Ectodermal cell (in vitro differentiated cells): ENCODE data around the gene SPTLC1.

Experiments
- H3K27ac ChIP-seq: 2 replicates; pipeline ENCODE4 v1.7.0; 2013; ENCODE audit warnings: mild to moderate bottlenecking, low read depth, low read length; ENCODE audit not compliant: insufficient read depth, poor library complexity, severe bottlenecking
- H3K27me3 ChIP-seq: 2 replicates; pipeline ENCODE4 v1.7.0; 2013; ENCODE audit warnings: mild to moderate bottlenecking, low read length; ENCODE audit not compliant: insufficient read depth, control insufficient read depth, poor library complexity, severe bottlenecking
- H3K36me3 ChIP-seq: one replicate; pipeline ENCODE4 v1.7.0; 2013; ENCODE audit warnings: low read length; ENCODE audit not compliant: control insufficient read depth, insufficient read depth
- H3K4me1 ChIP-seq: one replicate; pipeline ENCODE4 v1.7.0; 2013; ENCODE audit warnings: low read length; ENCODE audit not compliant: control insufficient read depth, insufficient read depth
- H3K4me3 ChIP-seq: 2 replicates; pipeline ENCODE4 v1.7.0; 2013; ENCODE audit warnings: low read depth, low read length, control low read depth; ENCODE audit not compliant: insufficient read depth
- H3K9me3 ChIP-seq: 2 replicates; pipeline ENCODE4 v1.7.0; 2013; ENCODE audit warnings: mild to moderate bottlenecking, low read length, moderate library complexity; ENCODE audit not compliant: control insufficient read depth
- WGBS, 2 experiments: methylation state at CpG; one replicate each; pipeline ENCODE4 v1.1.7; 2013; ENCODE audit warnings: missing lambda C conversion rate in 2 of 2; 5-methylcytosine and 5-hydroxymethylcytosine counted together

SPTLC1 gene

DNA sequence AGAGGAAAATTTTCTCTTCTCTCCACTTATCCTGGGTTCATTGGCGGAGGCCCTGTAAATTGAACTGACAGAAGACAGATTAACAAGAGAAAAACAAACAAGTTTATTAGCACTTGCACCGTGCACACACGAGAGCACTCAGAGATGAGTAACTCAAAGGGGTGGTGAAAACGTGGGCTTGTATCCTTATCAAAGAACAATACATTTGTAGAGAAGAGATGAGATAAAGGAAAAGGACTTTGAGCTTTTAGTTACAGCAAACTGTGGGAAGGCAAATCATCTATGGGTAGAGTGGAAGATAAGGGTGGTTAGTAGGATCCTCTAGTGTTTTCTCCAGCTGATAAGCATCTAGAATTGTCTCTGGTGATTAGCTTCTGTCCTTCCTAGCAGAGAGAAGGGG is 120.8 kb downstream of the SPTLC1 start:
- H3K27ac ChIP-seq: no peak overlapping the region
- no peak overlapping the region for H3K4me3 ChIP-seq
- H3K9me3 ChIP-seq: no peaks in the 10 kb centered on the region
- no peaks in the 10 kb centered on the region for H3K36me3 ChIP-seq
- WGBS, 2 experiments: 81 to 90% methylated on average over 3 to 4 of the region's 4 CpGs
- no peaks in the 10 kb centered on the region for H3K4me1 ChIP-seq
- H3K27me3 ChIP-seq: no peaks in the 10 kb centered on the region

DNA sequence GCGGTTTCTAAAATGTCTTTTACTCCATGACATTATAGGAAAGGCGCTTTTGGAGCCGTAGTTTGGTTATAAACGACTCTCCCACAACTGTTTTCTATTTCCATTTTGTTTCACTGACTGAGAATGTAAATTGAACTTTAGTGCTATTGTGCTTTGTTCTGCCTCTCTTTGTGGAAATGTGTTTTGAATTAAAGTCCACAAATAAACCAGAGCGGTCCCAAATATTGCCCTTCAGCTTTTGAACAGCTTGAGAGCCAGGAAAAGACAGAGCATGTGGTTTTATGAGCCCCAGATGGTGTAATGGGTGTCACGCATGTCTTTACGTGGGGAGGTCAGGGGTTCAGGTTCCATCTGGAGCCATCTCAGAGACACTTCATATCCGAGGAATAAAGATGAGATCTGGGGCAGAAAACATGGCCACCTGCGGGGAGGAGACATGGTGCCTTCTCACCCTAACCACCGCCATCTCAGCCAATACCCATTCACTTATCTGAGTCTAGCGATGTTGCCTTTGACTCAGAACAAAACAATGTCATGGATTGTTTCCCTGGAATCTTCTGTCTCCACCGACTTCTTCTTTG is 122.7 kb downstream of the SPTLC1 start:
- no peak overlapping the region for H3K4me3 ChIP-seq
- no peaks in the 10 kb centered on the region for H3K36me3 ChIP-seq
- H3K27me3 ChIP-seq: no peaks in the 10 kb centered on the region
- no peaks in the 10 kb centered on the region for H3K9me3 ChIP-seq
- no peaks in the 10 kb centered on the region for H3K4me1 ChIP-seq
- 88 to 90% methylated on average over 12 of the region's 12 CpGs for WGBS, 2 experiments
- no peak overlapping the region for H3K27ac ChIP-seq

DNA sequence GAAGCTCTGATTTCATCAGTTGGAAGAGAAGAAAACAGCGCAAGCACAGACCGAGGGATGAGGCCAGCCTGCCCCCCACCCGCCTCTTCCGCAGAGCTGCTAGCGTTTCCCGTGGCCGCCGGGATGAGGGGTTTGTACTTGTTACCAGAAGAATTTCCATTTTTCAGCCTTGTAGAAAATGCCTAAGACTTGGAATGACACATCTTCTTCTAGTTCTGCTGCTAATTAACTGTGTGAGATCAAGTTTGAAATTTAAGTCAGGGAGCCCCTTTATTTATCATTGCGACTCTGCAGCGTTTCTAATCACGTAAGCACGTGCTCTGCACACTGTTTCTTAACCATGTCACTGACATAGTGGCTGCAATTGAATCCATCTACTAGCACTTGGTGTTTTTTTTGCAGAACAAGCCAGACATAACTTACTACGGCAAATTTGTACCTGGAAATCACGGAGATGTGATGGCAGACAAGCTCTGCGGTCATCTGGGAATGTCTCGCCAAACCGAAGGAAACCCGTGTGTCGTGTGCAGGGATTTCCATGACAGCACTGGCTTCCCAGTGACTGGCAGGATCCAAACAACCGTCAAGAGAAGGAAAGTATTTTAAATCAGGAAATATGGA is 123.4 kb downstream of the SPTLC1 start:
- Histone ChIP-seq H3K27ac (no peak overlapping the region), H3K4me3 (no peak overlapping the region), H3K27me3 (no peaks in the 10 kb centered on the region), H3K36me3 (no peaks in the 10 kb centered on the region), H3K4me1 (no peaks in the 10 kb centered on the region), H3K9me3 (no peaks in the 10 kb centered on the region)
- WGBS, 2 experiments: 94 to 95% methylated on average over 20 of the region's 20 CpGs

DNA sequence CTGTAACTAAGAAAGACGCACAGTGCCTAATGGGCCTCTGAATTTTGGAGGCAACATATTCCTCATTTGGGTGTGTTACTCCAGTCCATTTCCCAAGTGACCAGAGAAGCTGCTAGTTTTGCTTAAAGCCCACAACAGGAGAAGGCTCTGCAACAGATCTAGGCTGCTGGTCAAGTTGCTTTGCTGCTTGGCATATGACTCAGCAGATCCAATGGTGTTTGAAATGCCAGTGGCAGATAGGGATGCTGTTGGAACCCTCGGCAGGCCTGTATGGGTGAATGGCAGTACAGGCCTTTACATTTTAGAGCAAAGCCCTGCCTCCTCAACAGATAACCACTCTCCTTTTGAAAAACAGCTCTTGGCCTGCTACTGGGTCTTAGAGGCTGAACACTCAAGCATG is 129.0 kb downstream of the SPTLC1 start:
- WGBS, 2 experiments: 89 to 95% methylated on average over 2 of the region's 2 CpGs
- no peak overlapping the region for H3K27ac ChIP-seq

DNA sequence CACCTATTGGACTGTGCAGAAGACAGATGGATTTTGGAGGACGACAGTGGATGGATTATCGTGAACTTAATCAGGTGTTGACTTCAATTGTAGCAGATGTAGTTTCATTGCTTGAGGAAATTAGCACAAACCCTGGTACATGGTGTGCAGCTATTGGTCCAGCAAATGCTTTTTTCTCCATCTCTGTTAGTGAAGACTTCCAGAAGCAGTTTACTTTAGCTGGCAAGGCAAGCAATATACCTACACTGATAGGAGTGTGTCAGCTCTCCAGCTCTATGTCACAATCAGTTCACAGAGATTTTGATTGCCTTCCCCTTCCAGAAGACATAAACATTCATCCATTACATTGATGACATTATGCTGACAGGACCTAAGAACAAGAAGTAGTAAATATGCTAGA is 129.5 kb downstream of the SPTLC1 start:
- no peak overlapping the region for H3K4me3 ChIP-seq
- H3K27ac ChIP-seq: no peak overlapping the region
- no peaks in the 10 kb centered on the region for H3K27me3 ChIP-seq
- no peaks in the 10 kb centered on the region for H3K9me3 ChIP-seq
- no peaks in the 10 kb centered on the region for H3K4me1 ChIP-seq
- no peaks in the 10 kb centered on the region for H3K36me3 ChIP-seq
- 92% methylated on average over 2 of the region's 2 CpGs for WGBS, 2 experiments

More for the DNA sequence above, 129.0 kb downstream of the SPTLC1 start:
- no peak overlapping the region for H3K4me3 ChIP-seq
- no peaks in the 10 kb centered on the region for H3K9me3 ChIP-seq
- H3K36me3 ChIP-seq: no peaks in the 10 kb centered on the region
- no peaks in the 10 kb centered on the region for H3K4me1 ChIP-seq
- H3K27me3 ChIP-seq: no peaks in the 10 kb centered on the region
